SK-N-MC (cell line): ENCODE measurements around the gene AGRN.

Experiments
- DNase-seq: peaks from one replicate; pipeline ENCODE4 v3.0.0-alpha.2; 2011; ENCODE audit warnings: low read depth, low spot score
- H3K27ac ChIP-seq: fragments of 200-600 bp; sonication (generic); 2 replicates; pipeline ENCODE4 v1.5.1; 2016; ENCODE audit warnings: mixed run types
- H3K36me3 ChIP-seq: fragments of 200-600 bp; sonication (generic); 2 replicates; pipeline ENCODE4 v1.6.1; 2017; ENCODE audit warnings: antibody characterized with exemption, low read length, mixed read lengths; ENCODE audit not compliant: insufficient read depth
- H3K4me3 ChIP-seq: fragments of 200-600 bp; sonication (generic); 2 replicates; pipeline ENCODE4 v1.5.1; 2016
- H3K9ac ChIP-seq: fragments of 200-600 bp; sonication (generic); 2 replicates; pipeline ENCODE4 v1.8.0; 2017; ENCODE audit warnings: mixed run types, mixed read lengths; ENCODE audit not compliant: insufficient read length
- H3K9me3 ChIP-seq: fragments of 200-600 bp; sonication (generic); 2 replicates; pipeline ENCODE4 v1.6.1; 2017; ENCODE audit warnings: low read depth, mild to moderate bottlenecking, antibody characterized with exemption, low read length, moderate library complexity, mixed read lengths
- EZH2 ChIP-seq: fragments of 200-600 bp; sonication (generic); IDR thresholded peaks from one replicate; pipeline ENCODE4 v1.6.1; 2017; ENCODE audit warnings: antibody characterized with exemption
- FOXP2 ChIP-seq: optimal IDR thresholded peaks from 2 replicates; pipeline ENCODE3; 2011; ENCODE audit warnings: mild to moderate bottlenecking, moderate library complexity; ENCODE audit not compliant: insufficient read depth; ENCODE audit errors: extremely low read length, control extremely low read depth
- POLR2AphosphoS5 ChIP-seq: IDR thresholded peaks from 2 replicates; pipeline ENCODE4 v1.6.1; 2012; ENCODE audit warnings: mild to moderate bottlenecking, low read depth, low read length, borderline replicate concordance

The AGRN gene

DNA sequence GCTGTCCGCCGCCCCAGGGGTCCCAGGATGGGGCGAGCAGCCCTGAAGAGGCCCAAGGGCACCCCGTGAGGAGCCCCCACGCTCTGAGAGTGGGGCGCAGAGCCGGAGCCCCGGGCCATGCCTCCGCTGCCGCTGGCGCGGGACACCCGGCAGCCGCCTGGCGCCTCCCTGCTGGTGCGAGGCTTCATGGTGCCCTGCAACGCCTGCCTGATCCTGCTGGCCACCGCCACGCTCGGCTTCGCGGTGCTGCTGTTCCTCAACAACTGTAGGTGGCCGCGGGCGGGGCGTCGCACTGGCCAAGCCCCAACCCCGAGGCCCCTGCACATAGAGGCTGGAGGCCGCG is 14.5 kb downstream of the AGRN start:
- TF ChIP-seq POLR2AphosphoS5 (no peak), EZH2 (no peak), FOXP2 (no peak)
- Histone ChIP-seq H3K9ac (no peak overlapping the region), H3K36me3 (peaks cover 4% of the 10 kb centered on the region; the same call in 1 of the 2 replicates), H3K9me3 (no peaks in the 10 kb centered on the region), H3K4me3 (no peak overlapping the region), H3K27ac (no peak overlapping the region)
- DNase-seq = no peak

DNA sequence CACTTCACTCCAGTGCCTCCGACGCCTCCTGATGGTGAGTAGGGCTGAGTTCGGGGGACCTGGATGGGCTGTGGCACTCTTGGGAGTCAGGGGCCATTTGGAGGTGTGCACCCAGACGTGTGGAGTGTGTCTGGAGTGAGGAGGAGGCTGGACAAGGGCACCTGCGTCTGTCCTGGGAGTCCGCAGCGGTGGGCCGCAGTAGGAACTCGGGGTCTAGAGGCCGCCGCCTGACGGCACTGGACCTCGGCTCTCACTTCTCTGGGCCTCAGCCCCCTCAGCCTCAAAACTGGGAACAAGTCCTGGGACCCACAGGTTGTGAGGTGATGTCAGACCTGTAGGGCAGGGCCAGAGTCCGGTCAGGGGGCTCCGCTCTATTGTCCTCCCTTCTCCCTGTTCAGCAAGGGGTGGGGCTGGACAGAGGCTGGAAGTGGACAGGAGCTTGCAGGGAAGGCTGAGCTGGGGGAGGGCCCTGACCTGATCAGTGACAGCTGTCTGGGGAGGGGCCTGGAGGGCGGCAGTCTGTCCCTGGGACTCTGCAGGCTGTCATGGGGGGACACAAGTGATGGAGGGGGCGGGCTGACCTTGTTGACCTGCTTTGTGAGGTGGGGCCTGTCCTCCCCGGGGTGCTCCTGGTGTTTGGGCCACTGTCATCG is 15.5 kb downstream of the AGRN start:
- Histone ChIP-seq H3K4me3 (no peak overlapping the region), H3K9me3 (no peaks in the 10 kb centered on the region), H3K9ac (no peak overlapping the region), H3K36me3 (peaks cover 4% of the 10 kb centered on the region; the same call in 1 of the 2 replicates), H3K27ac (no peak overlapping the region)
- no peak for TF ChIP-seq EZH2
- TF ChIP-seq FOXP2 = no peak
- no peak for TF ChIP-seq POLR2AphosphoS5
- DNase-seq = no peak

DNA sequence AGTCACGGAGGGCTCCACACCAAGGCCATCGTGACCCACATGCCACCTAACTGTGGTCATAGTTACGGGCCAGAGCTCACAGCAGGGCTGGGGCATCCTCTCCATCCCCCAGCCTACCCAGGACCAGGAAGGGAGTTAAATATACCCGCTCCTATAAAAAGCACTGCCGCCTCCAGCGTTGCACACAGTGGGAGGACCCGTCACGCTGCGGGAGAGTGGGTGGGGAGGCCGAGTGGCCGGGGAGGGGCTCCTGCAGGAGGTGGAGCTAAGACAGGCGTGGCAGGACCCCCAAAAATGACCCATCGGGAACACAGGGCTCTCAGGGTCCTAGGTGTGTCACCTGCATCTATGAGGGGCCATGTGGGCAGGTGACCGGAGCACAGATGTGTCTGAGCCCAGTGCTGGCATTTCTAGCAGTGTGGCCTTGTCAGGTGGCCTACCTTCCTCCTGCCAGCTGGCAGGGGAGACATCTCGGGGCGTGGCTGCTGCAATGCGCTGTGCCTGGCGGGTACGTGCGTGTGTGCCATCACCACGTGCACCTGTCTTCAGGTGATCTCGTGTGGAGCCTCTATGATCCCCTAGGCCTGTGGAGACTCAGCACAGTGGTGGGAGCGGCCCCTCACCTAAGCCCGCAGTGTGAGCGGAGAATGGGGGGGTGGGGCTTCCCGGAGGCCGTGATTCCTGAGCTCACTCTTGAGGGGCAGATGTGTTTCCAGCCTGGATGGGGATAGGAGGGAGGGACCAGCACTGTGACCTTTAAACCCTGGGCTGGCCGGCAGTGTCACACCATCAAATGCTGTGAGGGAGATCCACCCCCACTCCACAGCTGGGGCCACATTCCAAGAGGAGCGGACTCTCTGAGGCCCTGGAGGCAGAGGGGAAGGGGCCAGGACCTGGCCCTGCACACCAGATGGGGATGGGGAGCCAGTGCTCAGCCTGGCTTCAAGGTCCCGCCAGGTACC is 17.7 kb downstream of the AGRN start:
- Histone ChIP-seq H3K36me3 (peaks cover 4% of the 10 kb centered on the region; the same call in 1 of the 2 replicates), H3K27ac (no peak overlapping the region), H3K9ac (no peak overlapping the region), H3K9me3 (no peaks in the 10 kb centered on the region), H3K4me3 (no peak overlapping the region)
- DNase-seq = no peak
- TF ChIP-seq EZH2 (no peak), FOXP2 (no peak), POLR2AphosphoS5 (no peak)

DNA sequence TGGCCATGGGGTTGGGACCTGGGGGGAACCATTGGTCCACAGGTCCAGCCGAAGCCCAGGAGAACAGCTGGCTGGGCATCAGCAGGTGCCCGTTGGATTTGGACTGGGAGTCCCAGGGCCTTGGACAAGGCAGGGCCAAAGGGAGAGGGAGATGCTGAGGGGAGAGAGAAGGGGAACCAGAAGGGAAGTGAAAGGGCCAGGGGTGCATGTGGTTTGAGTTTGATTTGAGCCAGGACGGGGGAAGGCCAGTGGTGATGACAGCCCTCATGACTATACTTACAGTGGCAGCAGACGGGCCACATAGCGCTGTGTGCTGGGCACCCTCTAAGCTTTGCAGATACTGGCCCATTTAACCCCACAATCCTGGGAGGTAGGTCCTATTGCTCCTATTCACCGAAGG is 18.8 kb downstream of the AGRN start:
- Histone ChIP-seq H3K27ac (no peak overlapping the region), H3K9ac (no peak overlapping the region), H3K36me3 (peaks cover 9% of the 10 kb centered on the region; the same call in 1 of the 2 replicates), H3K4me3 (no peak overlapping the region), H3K9me3 (no peaks in the 10 kb centered on the region)
- TF ChIP-seq POLR2AphosphoS5 (no peak), FOXP2 (no peak), EZH2 (no peak)
- no peak for DNase-seq

DNA sequence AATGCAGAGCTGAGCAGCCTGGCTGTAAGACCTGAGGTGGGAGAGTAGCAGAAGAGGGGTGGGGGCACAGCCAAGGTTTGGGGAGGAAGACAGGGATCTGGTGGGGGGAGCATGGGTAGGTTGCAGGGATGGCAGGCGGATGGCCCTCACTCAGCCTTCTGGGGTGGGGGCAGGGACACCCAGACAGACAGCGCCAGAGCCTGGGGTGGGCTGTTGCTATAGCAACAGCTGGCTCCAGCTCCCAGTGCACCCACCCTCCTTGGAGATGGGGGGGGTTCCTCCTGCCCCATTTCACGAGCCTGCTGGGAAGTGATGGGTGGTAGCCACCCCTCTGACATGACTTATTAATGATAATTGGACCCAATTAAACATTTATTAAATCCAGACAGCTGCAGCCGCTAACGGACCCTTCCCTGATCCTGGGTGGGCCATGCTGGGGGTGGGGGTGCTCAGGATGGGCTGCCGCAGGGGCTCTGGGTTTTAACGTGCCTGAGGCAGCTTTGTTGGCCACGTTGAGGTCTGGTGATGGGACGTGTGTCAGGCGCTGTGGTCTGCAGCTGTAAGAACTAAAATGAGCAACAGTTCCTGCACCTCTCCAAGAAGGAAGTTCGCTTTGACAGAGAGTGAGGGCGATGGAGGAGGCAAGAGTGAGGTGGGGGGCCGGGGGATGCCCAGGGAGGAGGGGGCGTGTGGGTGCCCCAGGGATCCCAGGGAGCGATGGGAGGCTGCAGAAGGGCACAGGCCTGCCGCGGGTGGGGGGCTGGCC is 19.4 kb downstream of the AGRN start:
- TF ChIP-seq POLR2AphosphoS5 (no peak), FOXP2 (no peak), EZH2 (no peak)

DNA sequence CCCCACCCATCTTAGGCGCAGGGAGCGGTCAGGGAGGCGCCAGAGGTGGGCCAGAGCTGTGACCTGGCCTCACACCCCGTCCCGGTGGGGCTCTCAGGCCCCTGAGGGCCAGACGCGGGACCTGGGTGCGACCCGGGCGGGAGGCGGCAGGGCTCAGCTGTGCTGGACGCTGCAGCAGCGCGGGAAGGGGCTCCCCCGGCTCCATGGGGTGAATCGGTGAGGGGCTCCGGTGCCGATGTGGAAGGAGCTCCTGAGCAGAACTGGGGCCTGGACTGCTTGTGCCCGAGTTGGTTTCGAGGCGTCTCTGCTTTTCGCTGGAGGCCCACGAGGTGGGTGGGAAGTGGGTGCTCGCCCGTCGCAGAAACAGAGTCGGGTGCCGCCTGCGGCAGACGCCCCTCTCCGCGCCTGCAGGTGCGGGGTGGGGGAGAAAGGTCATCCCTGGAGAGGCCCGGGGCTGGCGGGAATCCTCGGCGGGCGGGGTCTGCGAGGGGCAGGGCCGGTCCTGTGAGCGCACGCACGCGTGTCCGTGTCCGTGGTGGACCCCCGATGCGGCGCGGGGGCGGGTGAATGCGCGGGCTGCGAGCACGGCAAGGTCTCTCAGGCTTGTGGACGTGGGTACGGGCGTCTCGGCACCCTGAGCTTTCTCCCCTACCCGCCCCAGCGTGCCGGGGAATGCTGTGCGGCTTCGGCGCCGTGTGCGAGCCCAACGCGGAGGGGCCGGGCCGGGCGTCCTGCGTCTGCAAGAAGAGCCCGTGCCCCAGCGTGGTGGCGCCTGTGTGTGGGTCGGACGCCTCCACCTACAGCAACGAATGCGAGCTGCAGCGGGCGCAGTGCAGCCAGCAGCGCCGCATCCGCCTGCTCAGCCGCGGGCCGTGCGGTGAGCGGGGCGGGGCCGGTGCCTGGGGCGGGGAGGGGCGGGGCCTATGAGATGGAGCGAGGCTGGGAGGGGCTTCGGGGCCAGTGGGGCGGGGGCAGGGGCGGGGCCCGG is 20.4 kb downstream of the AGRN start:
- no peak overlapping the region for H3K9ac ChIP-seq
- H3K27ac ChIP-seq = no peak overlapping the region
- peaks cover 20% of the 10 kb centered on the region; the same call in 1 of the 2 replicates for H3K36me3 ChIP-seq
- peak; percentile 48; the same call in 1 of the 2 replicates for TF ChIP-seq POLR2AphosphoS5
- no peak for TF ChIP-seq FOXP2
- no peaks in the 10 kb centered on the region for H3K9me3 ChIP-seq
- DNase-seq = peak; percentile 40
- H3K4me3 ChIP-seq = peak overlapping the region; percentile 72

More for the DNA sequence above, 19.4 kb downstream of the AGRN start:
- DNase-seq = no peak
- Histone ChIP-seq H3K9me3 (no peaks in the 10 kb centered on the region), H3K36me3 (peaks cover 14% of the 10 kb centered on the region; the same call in 1 of the 2 replicates), H3K4me3 (no peak overlapping the region; the same call in 1 of the 2 replicates), H3K9ac (no peak overlapping the region), H3K27ac (no peak overlapping the region)

DNA sequence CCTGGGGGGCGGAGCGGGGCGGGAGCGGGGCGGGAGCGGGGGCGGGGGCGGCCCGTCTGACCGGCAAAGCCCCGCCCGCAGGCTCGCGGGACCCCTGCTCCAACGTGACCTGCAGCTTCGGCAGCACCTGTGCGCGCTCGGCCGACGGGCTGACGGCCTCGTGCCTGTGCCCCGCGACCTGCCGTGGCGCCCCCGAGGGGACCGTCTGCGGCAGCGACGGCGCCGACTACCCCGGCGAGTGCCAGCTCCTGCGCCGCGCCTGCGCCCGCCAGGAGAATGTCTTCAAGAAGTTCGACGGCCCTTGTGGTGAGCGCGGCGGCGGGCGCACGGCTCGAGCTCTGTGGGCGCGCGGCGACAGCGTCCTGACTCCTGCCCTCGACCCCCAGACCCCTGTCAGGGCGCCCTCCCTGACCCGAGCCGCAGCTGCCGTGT is 21.2 kb downstream of the AGRN start:
- Histone ChIP-seq H3K27ac (no peak overlapping the region), H3K9me3 (no peaks in the 10 kb centered on the region), H3K9ac (no peak overlapping the region), H3K4me3 (no peak overlapping the region), H3K36me3 (peaks cover 22% of the 10 kb centered on the region; the same call in 1 of the 2 replicates)
- no peak for DNase-seq
- no peak for TF ChIP-seq FOXP2
- no peak for TF ChIP-seq POLR2AphosphoS5
- TF ChIP-seq EZH2 = no peak
